Measurements from ENCODE around the gene RTN3.

Gene RTN3

DNA sequence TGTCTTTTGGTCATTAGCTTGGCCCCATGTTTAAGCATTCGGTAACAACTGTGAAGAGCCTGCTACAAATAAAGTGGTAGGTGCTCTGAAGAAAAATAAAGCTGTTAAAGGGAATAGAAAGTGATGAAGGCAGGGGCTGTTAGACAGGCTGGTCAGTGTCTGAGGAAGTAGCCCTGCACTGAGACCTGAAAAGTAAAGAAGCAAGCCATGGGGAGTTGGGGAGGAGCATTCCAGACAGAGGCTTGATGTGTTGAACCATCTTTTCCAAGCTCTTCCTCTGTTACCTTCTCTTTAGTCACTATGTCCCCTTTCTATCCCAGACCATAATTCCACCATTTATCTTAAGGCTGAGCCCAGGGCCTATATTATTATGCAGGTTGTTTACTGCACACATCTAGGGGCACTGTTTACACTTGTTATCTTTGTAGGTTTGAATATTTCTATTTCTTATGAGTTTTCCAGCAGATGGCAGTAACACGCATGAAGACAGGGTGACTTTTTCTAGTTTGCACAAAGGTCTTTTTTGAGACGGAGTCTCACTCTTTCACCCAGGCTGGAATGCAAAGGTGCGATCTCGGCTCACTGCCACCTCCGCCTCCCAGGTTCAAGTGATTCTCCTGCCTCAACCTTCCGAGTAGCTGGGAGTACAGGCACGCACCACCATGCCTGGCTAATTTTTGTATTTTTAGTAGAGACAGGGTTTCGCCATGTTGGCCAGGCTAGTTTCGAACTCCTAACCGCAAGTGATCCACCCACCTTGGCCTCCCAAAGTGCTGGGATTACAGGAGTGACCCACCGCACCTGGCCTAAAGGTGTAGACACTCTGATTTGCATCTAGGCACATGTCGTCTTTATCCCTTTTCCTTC, 64.2 kb downstream of the RTN3 start:
- Mint-ChIP-seq H3K36me3 (ENCODE audit: low read depth) (peaks cover 12% of the 10 kb centered on the region), H3K27ac (no peak overlapping the region), H3K4me3 (no peak overlapping the region), H3K4me1 (no peaks in the 10 kb centered on the region), H3K27me3 (ENCODE audit: low read depth, poor library complexity) (no peaks in the 10 kb centered on the region), H3K9me3 (no peaks in the 10 kb centered on the region)
- no peak for DNase-seq
- no peak for TF ChIP-seq CTCF (IDR thresholded peaks at IDR 0.05)

DNA sequence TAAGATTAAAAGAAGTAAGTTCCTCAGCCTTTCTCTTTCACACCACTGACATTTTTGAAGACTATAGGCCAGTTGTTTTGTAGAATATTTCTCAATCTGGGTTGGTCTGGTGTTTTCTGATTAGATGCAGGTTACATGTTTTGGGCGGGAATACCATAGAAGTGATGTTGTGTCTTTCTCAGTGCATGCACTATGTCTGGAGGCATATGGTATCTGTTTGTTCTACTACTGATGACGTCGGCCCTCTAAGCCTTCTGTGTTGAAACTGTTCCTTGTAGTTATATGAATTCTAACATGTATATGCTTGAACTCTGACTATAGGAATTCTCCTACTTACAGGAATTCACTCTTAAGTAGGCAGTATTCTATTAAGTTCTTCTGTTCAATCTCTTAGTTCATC, 65.7 kb downstream of the RTN3 start:
- no peak for TF ChIP-seq CTCF (IDR thresholded peaks at IDR 0.05)
- Mint-ChIP-seq H3K9me3 (no peaks in the 10 kb centered on the region), H3K4me1 (no peaks in the 10 kb centered on the region), H3K36me3 (ENCODE audit: low read depth) (peaks cover 19% of the 10 kb centered on the region), H3K4me3 (no peak overlapping the region), H3K27me3 (ENCODE audit: low read depth, poor library complexity) (no peaks in the 10 kb centered on the region), H3K27ac (no peak overlapping the region)
- no peak for DNase-seq

DNA sequence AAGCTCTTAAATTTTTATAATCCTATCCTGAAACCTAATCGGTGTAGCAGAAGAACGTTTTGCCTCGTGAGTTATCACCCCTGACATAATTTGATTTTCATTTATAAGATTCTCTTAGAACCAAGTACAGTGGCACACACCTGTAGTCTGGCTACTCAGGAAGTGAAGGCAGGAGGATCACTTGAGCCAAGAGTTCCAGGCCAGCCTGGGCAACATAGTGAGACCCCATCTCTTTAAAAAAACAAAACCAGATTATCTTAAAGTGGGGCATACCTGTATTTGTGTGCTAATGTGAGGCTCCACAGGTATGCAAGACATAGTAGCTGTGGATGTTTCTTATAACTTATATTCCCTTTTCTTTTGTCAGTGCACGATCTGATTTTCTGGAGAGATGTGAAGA, 68.3 kb downstream of the RTN3 start:
- H3K4me3 Mint-ChIP-seq: no peak overlapping the region
- H3K4me1 Mint-ChIP-seq: no peaks in the 10 kb centered on the region
- H3K9me3 Mint-ChIP-seq: no peaks in the 10 kb centered on the region
- H3K36me3 Mint-ChIP-seq (ENCODE audit: low read depth): peaks cover 37% of the 10 kb centered on the region
- no peak for TF ChIP-seq CTCF (IDR thresholded peaks at IDR 0.05)
- no peak for DNase-seq
- no peak overlapping the region for H3K27ac Mint-ChIP-seq
- no peaks in the 10 kb centered on the region for H3K27me3 Mint-ChIP-seq (ENCODE audit: low read depth, poor library complexity)

DNA sequence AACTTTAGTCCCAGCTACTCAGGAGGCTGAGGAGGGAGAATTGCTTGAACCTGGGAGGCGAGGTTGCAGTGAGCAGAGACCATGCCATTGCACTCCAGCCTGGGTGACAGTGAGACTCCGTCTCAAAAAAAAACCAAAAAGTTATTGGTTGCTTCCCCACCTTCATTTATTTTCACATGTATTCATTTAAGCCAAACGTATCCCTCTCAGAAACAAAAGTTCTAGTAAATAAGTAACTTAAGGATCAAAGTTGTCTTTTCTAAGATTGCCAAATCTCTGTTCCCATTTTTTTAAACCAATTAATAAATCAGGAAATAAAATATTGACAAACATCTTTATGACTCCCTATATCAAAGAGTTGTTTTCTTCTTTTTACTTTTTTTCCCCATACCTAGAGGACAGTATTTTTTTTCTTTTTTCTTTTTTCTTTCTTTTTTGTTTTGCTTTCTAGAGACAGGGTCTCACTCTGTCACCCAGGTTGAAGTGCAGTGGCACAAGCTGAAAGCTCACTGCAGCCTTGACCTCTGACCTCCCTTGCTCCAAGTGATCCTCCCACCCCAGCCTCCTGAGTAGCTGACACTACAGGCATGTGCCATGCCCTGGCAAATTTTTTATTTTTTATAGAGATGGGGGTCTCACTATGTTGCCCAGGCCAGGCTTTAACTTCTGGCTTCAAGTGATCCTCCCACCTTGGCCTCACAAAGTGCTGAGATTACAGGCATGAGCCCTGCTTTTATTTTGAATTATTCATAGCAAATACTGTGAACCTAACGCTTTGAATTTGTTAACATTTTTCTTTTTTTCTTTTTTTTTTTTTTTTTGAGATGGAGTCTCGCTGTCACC, 75.8 kb downstream of the RTN3 start:
- TF ChIP-seq CTCF (IDR thresholded peaks at IDR 0.05): no peak
- Mint-ChIP-seq H3K4me3 (no peak overlapping the region), H3K4me1 (peaks cover 20% of the 10 kb centered on the region), H3K36me3 (ENCODE audit: low read depth) (peaks cover 49% of the 10 kb centered on the region), H3K27ac (no peak overlapping the region), H3K27me3 (ENCODE audit: low read depth, poor library complexity) (no peaks in the 10 kb centered on the region), H3K9me3 (no peaks in the 10 kb centered on the region)
- peak; percentile 17 for DNase-seq

- Mint-ChIP-seq H3K27me3 (ENCODE audit: low read depth, poor library complexity) (no peaks in the 10 kb centered on the region), H3K36me3 (ENCODE audit: low read depth) (peaks cover 27% of the 10 kb centered on the region), H3K27ac (no peak overlapping the region), H3K9me3 (no peaks in the 10 kb centered on the region), H3K4me3 (no peak overlapping the region), H3K4me1 (peaks cover 29% of the 10 kb centered on the region)
- TF ChIP-seq CTCF (IDR thresholded peaks at IDR 0.05): no peak
- no peak for DNase-seq
These were observed 79.3 kb downstream of the RTN3 start for GRCh38 chr11:63760487-63761079.
